WTC11 (cell line): Measurements from ENCODE around the gene IL7R.

ENCODE experiments used
- CBFB ChIP-seq: sonication (generic); formaldehyde crosslinking; IDR thresholded peaks from 2 replicates; pipeline ENCODE4 v1.8.1; 2022; ENCODE audit warnings: mild to moderate bottlenecking, low read depth, missing genetic modification reagents
- NR2C2 ChIP-seq: sonication (generic); formaldehyde crosslinking; IDR thresholded peaks from 2 replicates; pipeline ENCODE4 v1.8.0; 2022; ENCODE audit warnings: mild to moderate bottlenecking, missing genetic modification reagents
- TP53 ChIP-seq: sonication (generic); formaldehyde crosslinking; IDR thresholded peaks from 2 replicates; pipeline ENCODE4 v1.8.1; 2023; ENCODE audit warnings: mild to moderate bottlenecking, missing genetic modification reagents
- ZNF317 ChIP-seq: sonication (generic); formaldehyde crosslinking; IDR thresholded peaks from 2 replicates; pipeline ENCODE4 v1.8.1; 2023; ENCODE audit warnings: low read depth, mild to moderate bottlenecking, moderate library complexity, missing genetic modification reagents, borderline replicate concordance
- TF ChIP-seq, protein P1 (sequence below): fragments of 200-600 bp; IDR thresholded peaks from 2 replicates; pipeline ENCODE4 v1.8.0; 2022; ENCODE audit warnings: antibody characterized with exemption
- TF ChIP-seq, protein P2 (sequence below): fragments of 250-450 bp; sonication (Bioruptor Pico); IDR thresholded peaks from 2 replicates; pipeline ENCODE4 v2.1.2; 2022; ENCODE audit warnings: mild to moderate bottlenecking, moderate library complexity

DNA sequence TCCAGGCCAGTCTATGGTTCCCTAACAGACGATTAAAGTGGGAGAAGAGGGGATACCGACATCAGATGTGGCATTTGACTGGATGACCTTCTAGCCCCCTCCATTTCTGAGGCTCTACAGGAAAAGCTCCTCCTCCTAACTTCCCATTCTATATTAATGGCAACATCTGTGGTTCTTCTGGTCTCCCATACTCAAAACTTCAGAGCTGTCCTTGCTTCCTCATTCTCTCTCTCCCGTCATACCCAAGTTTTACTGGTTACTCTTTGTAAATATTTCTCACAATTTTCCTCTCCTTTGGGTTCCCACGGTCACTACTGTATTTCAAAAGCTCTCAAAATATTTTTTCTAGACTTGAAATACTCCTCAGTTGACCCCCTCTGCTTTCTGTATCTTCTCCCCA is 36.0 kb upstream of the IL7R start:
- TF ChIP-seq, protein P1, sequence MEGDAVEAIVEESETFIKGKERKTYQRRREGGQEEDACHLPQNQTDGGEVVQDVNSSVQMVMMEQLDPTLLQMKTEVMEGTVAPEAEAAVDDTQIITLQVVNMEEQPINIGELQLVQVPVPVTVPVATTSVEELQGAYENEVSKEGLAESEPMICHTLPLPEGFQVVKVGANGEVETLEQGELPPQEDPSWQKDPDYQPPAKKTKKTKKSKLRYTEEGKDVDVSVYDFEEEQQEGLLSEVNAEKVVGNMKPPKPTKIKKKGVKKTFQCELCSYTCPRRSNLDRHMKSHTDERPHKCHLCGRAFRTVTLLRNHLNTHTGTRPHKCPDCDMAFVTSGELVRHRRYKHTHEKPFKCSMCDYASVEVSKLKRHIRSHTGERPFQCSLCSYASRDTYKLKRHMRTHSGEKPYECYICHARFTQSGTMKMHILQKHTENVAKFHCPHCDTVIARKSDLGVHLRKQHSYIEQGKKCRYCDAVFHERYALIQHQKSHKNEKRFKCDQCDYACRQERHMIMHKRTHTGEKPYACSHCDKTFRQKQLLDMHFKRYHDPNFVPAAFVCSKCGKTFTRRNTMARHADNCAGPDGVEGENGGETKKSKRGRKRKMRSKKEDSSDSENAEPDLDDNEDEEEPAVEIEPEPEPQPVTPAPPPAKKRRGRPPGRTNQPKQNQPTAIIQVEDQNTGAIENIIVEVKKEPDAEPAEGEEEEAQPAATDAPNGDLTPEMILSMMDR, result no peak
- TF ChIP-seq, protein P2, sequence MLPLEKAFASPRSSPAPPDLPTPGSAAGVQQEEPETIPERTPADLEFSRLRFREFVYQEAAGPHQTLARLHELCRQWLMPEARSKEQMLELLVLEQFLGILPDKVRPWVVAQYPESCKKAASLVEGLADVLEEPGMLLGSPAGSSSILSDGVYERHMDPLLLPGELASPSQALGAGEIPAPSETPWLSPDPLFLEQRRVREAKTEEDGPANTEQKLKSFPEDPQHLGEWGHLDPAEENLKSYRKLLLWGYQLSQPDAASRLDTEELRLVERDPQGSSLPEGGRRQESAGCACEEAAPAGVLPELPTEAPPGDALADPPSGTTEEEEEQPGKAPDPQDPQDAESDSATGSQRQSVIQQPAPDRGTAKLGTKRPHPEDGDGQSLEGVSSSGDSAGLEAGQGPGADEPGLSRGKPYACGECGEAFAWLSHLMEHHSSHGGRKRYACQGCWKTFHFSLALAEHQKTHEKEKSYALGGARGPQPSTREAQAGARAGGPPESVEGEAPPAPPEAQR, result no peak
- TF ChIP-seq CBFB (CRISPR knock-in tag) (no peak), NR2C2 (CRISPR knock-in tag) (no peak), TP53 (no peak), ZNF317 (CRISPR knock-in tag) (no peak)
